Measurements from ENCODE around the gene GIMD1.
"Not testable (repeated sequence)": the region's sequence is repeated elsewhere in the genome, so short reads cannot be mapped to it uniquely, and the experiment has no call there.

Gene GIMD1

DNA sequence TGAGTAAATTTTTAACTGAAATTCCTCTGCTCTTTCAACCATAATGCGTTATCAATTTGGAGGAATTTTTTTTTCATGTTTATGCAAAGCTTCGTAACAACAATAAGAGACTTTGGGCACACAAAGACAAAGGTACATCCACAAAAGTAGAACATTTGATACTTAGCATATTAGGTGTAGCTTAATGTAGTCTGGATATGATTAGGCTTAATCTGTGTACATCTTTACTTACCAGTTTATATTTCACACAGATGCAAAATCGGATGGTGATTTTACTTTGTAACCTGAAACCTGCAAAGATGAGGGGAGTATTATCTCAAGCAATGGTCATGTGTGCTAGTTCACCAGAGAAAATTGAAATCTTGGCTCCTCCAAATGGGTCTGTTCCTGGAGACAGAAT is 32.0 kb downstream of the GIMD1 start:
- no peak for DNase-seq
- Histone ChIP-seq H3K4me3 (ENCODE audit: insufficient read depth, low read depth, low read length, poor library complexity, severe bottlenecking) (no peak overlapping the region), H3K4me1 (ENCODE audit: control insufficient read depth, insufficient read depth, low read length, poor library complexity, severe bottlenecking) (no peaks in the 10 kb centered on the region), H3K36me3 (ENCODE audit: control insufficient read depth, insufficient read depth, low read length) (peaks cover 63% of the 10 kb centered on the region), H3K27me3 (replicated peaks; ENCODE audit: control insufficient read depth, insufficient read depth, low read length, poor library complexity, severe bottlenecking) (no peaks in the 10 kb centered on the region), H3K27ac (ENCODE audit: insufficient read depth, low read length, poor library complexity, severe bottlenecking) (no peak overlapping the region), H3K9me3 (ENCODE audit: control insufficient read depth, low read length) (no peaks in the 10 kb centered on the region)

- no peak overlapping the region for H3K27ac ChIP-seq (ENCODE audit: insufficient read depth, low read length, poor library complexity, severe bottlenecking)
- H3K4me1 ChIP-seq (ENCODE audit: control insufficient read depth, insufficient read depth, low read length, poor library complexity, severe bottlenecking): no peaks in the 10 kb centered on the region
- peaks cover 77% of the 10 kb centered on the region for H3K36me3 ChIP-seq (ENCODE audit: control insufficient read depth, insufficient read depth, low read length)
- no peaks in the 10 kb centered on the region for H3K9me3 ChIP-seq (ENCODE audit: control insufficient read depth, low read length)
- H3K4me3 ChIP-seq (ENCODE audit: insufficient read depth, low read depth, low read length, poor library complexity, severe bottlenecking): no peak overlapping the region
- DNase-seq: no peak
- H3K27me3 ChIP-seq (replicated peaks; ENCODE audit: control insufficient read depth, insufficient read depth, low read length, poor library complexity, severe bottlenecking): no peaks in the 10 kb centered on the region
Measured at GRCh38 chr4:106334741-106335470, 33.7 kb downstream of the GIMD1 start.

- Histone ChIP-seq H3K36me3 (ENCODE audit: control insufficient read depth, insufficient read depth, low read length) (peaks cover 84% of the 10 kb centered on the region), H3K27ac (ENCODE audit: insufficient read depth, low read length, poor library complexity, severe bottlenecking) (no peak overlapping the region)
Measured at GRCh38 chr4:106333186-106333585, 35.4 kb downstream of the GIMD1 start.

DNA sequence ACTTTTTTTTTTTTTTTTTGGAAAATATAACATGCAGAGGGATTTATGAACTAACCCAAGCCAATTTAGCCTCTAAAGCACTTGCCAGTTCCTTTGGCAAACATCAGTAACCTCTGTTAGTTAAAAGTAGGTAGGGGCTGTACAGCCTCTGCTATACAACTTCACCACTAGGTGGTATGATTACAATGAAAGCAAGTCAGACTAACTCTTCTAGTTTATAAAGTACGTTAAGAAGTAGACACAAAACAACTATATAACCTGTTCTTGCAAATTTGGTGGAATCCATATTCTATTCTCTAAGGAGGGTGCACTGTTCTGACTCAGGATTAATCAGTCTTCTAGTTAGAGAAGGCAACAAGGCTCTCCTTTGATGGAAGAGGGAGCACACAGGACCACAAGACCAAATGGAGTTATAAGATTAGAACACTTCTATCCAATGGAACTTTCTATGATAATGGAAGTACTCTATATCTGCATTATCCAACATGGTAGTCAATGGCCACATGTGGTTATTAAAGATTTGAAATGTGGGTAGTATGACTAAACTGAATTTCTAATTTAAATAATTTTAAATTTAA is 39.4 kb downstream of the GIMD1 start:
- Histone ChIP-seq H3K4me1 (ENCODE audit: control insufficient read depth, insufficient read depth, low read length, poor library complexity, severe bottlenecking) (no peaks in the 10 kb centered on the region), H3K36me3 (ENCODE audit: control insufficient read depth, insufficient read depth, low read length) (peaks cover 76% of the 10 kb centered on the region), H3K27me3 (replicated peaks; ENCODE audit: control insufficient read depth, insufficient read depth, low read length, poor library complexity, severe bottlenecking) (no peaks in the 10 kb centered on the region), H3K4me3 (ENCODE audit: insufficient read depth, low read depth, low read length, poor library complexity, severe bottlenecking) (no peak overlapping the region), H3K27ac (ENCODE audit: insufficient read depth, low read length, poor library complexity, severe bottlenecking) (no peak overlapping the region), H3K9me3 (ENCODE audit: control insufficient read depth, low read length) (no peaks in the 10 kb centered on the region)
- DNase-seq: no peak

More at GRCh38 chr4:106333186-106333585, 35.4 kb downstream of the GIMD1 start:
- Histone ChIP-seq H3K4me3 (ENCODE audit: insufficient read depth, low read depth, low read length, poor library complexity, severe bottlenecking) (no peak overlapping the region), H3K9me3 (ENCODE audit: control insufficient read depth, low read length) (no peaks in the 10 kb centered on the region), H3K4me1 (ENCODE audit: control insufficient read depth, insufficient read depth, low read length, poor library complexity, severe bottlenecking) (no peaks in the 10 kb centered on the region), H3K27me3 (replicated peaks; ENCODE audit: control insufficient read depth, insufficient read depth, low read length, poor library complexity, severe bottlenecking) (no peaks in the 10 kb centered on the region)
- no peak for DNase-seq

- DNase-seq: no peak
- no peak overlapping the region for H3K27ac ChIP-seq (ENCODE audit: insufficient read depth, low read length, poor library complexity, severe bottlenecking)
Measured at GRCh38 chr4:106325800-106326199, 42.8 kb downstream of the GIMD1 start.

GRCh38 chr4:106323119-106323518 is 45.5 kb downstream of the GIMD1 start:
- no peaks in the 10 kb centered on the region for H3K27me3 ChIP-seq (replicated peaks; ENCODE audit: control insufficient read depth, insufficient read depth, low read length, poor library complexity, severe bottlenecking)
- no peaks in the 10 kb centered on the region for H3K9me3 ChIP-seq (ENCODE audit: control insufficient read depth, low read length)
- no peak for DNase-seq
- peaks cover 27% of the 10 kb centered on the region for H3K36me3 ChIP-seq (ENCODE audit: control insufficient read depth, insufficient read depth, low read length)
- H3K4me1 ChIP-seq (ENCODE audit: control insufficient read depth, insufficient read depth, low read length, poor library complexity, severe bottlenecking): no peaks in the 10 kb centered on the region
- no peak overlapping the region for H3K4me3 ChIP-seq (ENCODE audit: insufficient read depth, low read depth, low read length, poor library complexity, severe bottlenecking)
- no peak overlapping the region for H3K27ac ChIP-seq (ENCODE audit: insufficient read depth, low read length, poor library complexity, severe bottlenecking)

More at GRCh38 chr4:106325800-106326199, 42.8 kb downstream of the GIMD1 start:
- no peaks in the 10 kb centered on the region for H3K27me3 ChIP-seq (replicated peaks; ENCODE audit: control insufficient read depth, insufficient read depth, low read length, poor library complexity, severe bottlenecking)
- H3K36me3 ChIP-seq (ENCODE audit: control insufficient read depth, insufficient read depth, low read length): peaks cover 50% of the 10 kb centered on the region
- no peaks in the 10 kb centered on the region for H3K9me3 ChIP-seq (ENCODE audit: control insufficient read depth, low read length)
- H3K4me1 ChIP-seq (ENCODE audit: control insufficient read depth, insufficient read depth, low read length, poor library complexity, severe bottlenecking): no peaks in the 10 kb centered on the region
- H3K4me3 ChIP-seq (ENCODE audit: insufficient read depth, low read depth, low read length, poor library complexity, severe bottlenecking): no peak overlapping the region

- H3K36me3 ChIP-seq (ENCODE audit: control insufficient read depth, insufficient read depth, low read length): peaks cover 14% of the 10 kb centered on the region
- DNase-seq; H3K4me3 ChIP-seq (ENCODE audit: insufficient read depth, low read depth, low read length, poor library complexity, severe bottlenecking); H3K9me3 ChIP-seq (ENCODE audit: control insufficient read depth, low read length); H3K27ac ChIP-seq (ENCODE audit: insufficient read depth, low read length, poor library complexity, severe bottlenecking); H3K27me3 ChIP-seq (replicated peaks; ENCODE audit: control insufficient read depth, insufficient read depth, low read length, poor library complexity, severe bottlenecking): not testable (repeated sequence)
- H3K4me1 ChIP-seq (ENCODE audit: control insufficient read depth, insufficient read depth, low read length, poor library complexity, severe bottlenecking): peaks cover 10% of the 10 kb centered on the region
Measured at GRCh38 chr4:106321814-106322213, 46.8 kb downstream of the GIMD1 start.

- not testable (repeated sequence) for H3K36me3 ChIP-seq (ENCODE audit: control insufficient read depth, insufficient read depth, low read length); H3K9me3 ChIP-seq (ENCODE audit: control insufficient read depth, low read length); H3K27ac ChIP-seq (ENCODE audit: insufficient read depth, low read length, poor library complexity, severe bottlenecking); H3K4me3 ChIP-seq (ENCODE audit: insufficient read depth, low read depth, low read length, poor library complexity, severe bottlenecking); DNase-seq; H3K27me3 ChIP-seq (replicated peaks; ENCODE audit: control insufficient read depth, insufficient read depth, low read length, poor library complexity, severe bottlenecking)
- peaks cover 12% of the 10 kb centered on the region for H3K4me1 ChIP-seq (ENCODE audit: control insufficient read depth, insufficient read depth, low read length, poor library complexity, severe bottlenecking)
Measured at GRCh38 chr4:106321168-106321567, 47.4 kb downstream of the GIMD1 start.

DNA sequence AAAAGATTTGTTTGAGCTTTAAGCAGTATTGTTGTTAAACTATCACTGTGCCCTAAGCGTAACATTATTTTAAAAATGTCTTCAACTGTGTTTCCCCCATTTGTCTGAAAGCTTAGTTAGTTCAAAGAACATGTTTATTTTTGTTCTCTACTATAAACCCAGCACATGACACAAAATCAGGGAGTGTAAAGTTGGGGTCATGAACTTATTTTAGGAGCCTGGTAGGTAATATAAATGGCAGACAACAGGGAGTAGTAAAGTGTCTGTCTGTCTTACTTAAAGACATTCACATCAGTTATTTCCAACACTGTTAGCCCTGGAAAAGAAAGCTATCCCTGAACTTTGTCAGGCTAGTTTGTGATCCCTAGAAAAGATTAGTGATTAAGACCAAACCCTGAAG is 48.3 kb downstream of the GIMD1 start:
- Histone ChIP-seq H3K4me1 (ENCODE audit: control insufficient read depth, insufficient read depth, low read length, poor library complexity, severe bottlenecking) (peaks cover 14% of the 10 kb centered on the region), H3K9me3 (ENCODE audit: control insufficient read depth, low read length) (no peaks in the 10 kb centered on the region), H3K27me3 (replicated peaks; ENCODE audit: control insufficient read depth, insufficient read depth, low read length, poor library complexity, severe bottlenecking) (no peaks in the 10 kb centered on the region), H3K4me3 (ENCODE audit: insufficient read depth, low read depth, low read length, poor library complexity, severe bottlenecking) (no peak overlapping the region), H3K27ac (ENCODE audit: insufficient read depth, low read length, poor library complexity, severe bottlenecking) (no peak overlapping the region), H3K36me3 (ENCODE audit: control insufficient read depth, insufficient read depth, low read length) (peaks cover 2% of the 10 kb centered on the region)
- no peak for DNase-seq

DNA sequence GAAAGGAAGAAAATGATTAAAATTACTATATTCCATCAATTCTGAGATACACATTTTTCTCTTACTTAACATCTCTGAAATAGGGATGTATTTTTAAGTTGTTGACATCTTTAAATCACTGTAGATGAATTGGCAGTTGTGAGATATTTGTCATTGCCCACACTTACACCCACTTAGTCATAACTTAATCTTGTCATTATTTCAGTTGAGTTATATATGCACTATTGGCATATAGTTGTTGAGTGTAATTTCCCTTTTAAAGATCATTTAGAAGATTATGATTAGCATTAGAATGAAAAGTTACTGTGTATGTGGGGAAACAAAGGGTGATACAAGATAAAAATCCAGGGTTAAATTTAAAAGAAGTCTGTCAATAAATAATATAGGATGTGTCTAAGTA is 50.1 kb downstream of the GIMD1 start:
- Histone ChIP-seq H3K4me3 (ENCODE audit: insufficient read depth, low read depth, low read length, poor library complexity, severe bottlenecking) (no peak overlapping the region), H3K27me3 (replicated peaks; ENCODE audit: control insufficient read depth, insufficient read depth, low read length, poor library complexity, severe bottlenecking) (no peaks in the 10 kb centered on the region), H3K4me1 (ENCODE audit: control insufficient read depth, insufficient read depth, low read length, poor library complexity, severe bottlenecking) (peaks cover 23% of the 10 kb centered on the region), H3K36me3 (ENCODE audit: control insufficient read depth, insufficient read depth, low read length) (no peaks in the 10 kb centered on the region), H3K9me3 (ENCODE audit: control insufficient read depth, low read length) (no peaks in the 10 kb centered on the region), H3K27ac (ENCODE audit: insufficient read depth, low read length, poor library complexity, severe bottlenecking) (no peak overlapping the region)
- DNase-seq: no peak

All from effector memory CD4-positive, alpha-beta T cell (primary cell).